Small intestine (tissue), 7 donors: ENCODE measurements around the gene PCSK7. TPM values are rescaled to one million over a fixed set of nuclear protein-coding genes. Genes with fewer than 3 reads are reported as not detected.

Experiments
- DNase-seq, 2 donors: peaks; one replicate each; pipeline versions ENCODE4 v3.0.0 to v3.0.0-alpha.2; 2013
- FAIRE-seq: peaks from 2 replicates; lab custom pipeline; 2012; peaks lifted over from hg19 to GRCh38; lab: Jason Lieb, UNC
- H3K27ac ChIP-seq, 3 donors: one replicate each; pipeline ENCODE4 v1.5.1; 2013; ENCODE audit warnings: low read length in 2 of 3, mild to moderate bottlenecking in 2 of 3, control low read depth in 1 of 3, inconsistent platforms in 1 of 3, low read depth in 1 of 3, moderate library complexity in 1 of 3
- H3K27me3 ChIP-seq, 3 donors: one replicate each; pipeline ENCODE4 v1.6.1; 2013; ENCODE audit warnings: low read length in 3 of 3, inconsistent platforms in 1 of 3; ENCODE audit not compliant: control insufficient read depth in 3 of 3, insufficient read depth in 3 of 3
- H3K36me3 ChIP-seq, 3 donors: one replicate each; pipeline ENCODE4 v1.6.1; 2013; ENCODE audit warnings: low read length in 3 of 3, inconsistent platforms in 1 of 3, low read depth in 1 of 3, mild to moderate bottlenecking in 1 of 3, moderate library complexity in 1 of 3; ENCODE audit not compliant: control insufficient read depth in 3 of 3, insufficient read depth in 2 of 3
- H3K4me1 ChIP-seq, 3 donors: one replicate each; pipeline ENCODE4 v1.6.1; 2013; ENCODE audit warnings: low read length in 2 of 3, inconsistent platforms in 1 of 3, low read depth in 1 of 3, mild to moderate bottlenecking in 1 of 3, moderate library complexity in 1 of 3; ENCODE audit not compliant: control insufficient read depth in 3 of 3, insufficient read depth in 2 of 3
- H3K4me3 ChIP-seq, 3 donors: one replicate each; pipeline ENCODE4 v1.5.1; 2013; ENCODE audit warnings: low read length in 3 of 3, control low read depth in 1 of 3, inconsistent platforms in 1 of 3, low read depth in 1 of 3, mild to moderate bottlenecking in 1 of 3, moderate library complexity in 1 of 3
- H3K9me3 ChIP-seq, 2 donors: one replicate each; pipeline ENCODE4 v1.6.1; 2013; ENCODE audit warnings: low read depth in 1 of 2, low read length in 1 of 2; ENCODE audit not compliant: control insufficient read depth in 2 of 2, insufficient read depth in 1 of 2
- WGBS, 3 donors: extraction: QIAGEN DNeasy Blood & Tissue Kit; methylation state at CpG; one replicate each; pipeline ENCODE4 v1.1.7; 2013; 5-methylcytosine and 5-hydroxymethylcytosine counted together
- polyA plus RNA-seq, 4 donors: library from polyadenylated mRNA; stranded (reverse) in 3 of 4; unstranded in 1 of 4; fragments of 200-250 nt in 3 of 4; fragments of 120-200 nt in 1 of 4; gene quantifications; one replicate each; pipeline versions ENCODE4 v1.2.1 to v1.2.3, GENCODE V29; 2013
- donor health status: healthy with polysubstance abuse.
- donor health status: control.
- donor health status: control.
- donor health status: Bipolar disorder and iron deficiency.
- donor health status: healthy.

The PCSK7 gene
- polyA plus RNA-seq, 4 donors = 32.0 to 60.8 (median 42.4) TPM

DNA sequence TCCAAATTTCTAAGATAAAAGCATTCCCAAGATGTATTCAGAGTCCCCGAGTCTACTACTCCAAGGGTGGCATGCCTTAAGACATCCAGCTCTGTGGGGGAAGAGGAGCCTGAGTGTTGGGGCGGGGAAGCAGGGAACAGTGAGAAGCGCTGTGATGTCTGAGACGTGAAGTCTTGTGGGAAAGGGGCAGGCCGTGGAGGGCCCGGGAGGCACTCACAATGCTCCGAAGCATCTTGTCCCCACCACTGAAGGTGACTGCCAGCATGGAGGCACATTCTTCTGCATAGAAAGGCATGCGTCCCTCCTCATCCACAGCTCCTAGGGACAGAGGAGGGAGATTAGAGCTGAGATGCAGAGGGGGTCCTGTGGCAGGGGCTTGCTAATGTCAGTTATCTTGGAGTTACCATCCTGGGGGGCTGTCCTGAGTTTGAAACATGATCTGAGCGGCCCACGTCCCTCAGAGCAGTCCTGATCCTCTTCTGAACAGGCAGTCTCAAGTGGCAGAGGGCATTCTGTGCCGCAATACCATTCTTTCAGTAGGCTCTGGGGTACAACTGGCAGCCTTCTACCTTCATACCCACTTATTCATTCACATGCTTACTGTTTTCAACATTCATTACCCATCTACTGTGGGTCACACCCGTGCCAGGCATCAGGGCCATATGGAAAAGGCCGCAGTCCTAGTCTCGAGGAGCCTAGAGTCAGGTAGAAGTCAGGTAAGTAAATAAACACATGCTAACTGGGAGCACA is 8.7 kb downstream of the PCSK7 start:
- 92 to 96% (median 93%) methylated on average over 14 of the region's 14 CpGs for WGBS, 3 donors
- DNase-seq (no peak), FAIRE-seq (no peak)
- no peak overlapping the region for H3K27ac ChIP-seq
- H3K4me3 ChIP-seq = no peak overlapping the region
- H3K9me3 ChIP-seq = no peaks in the 10 kb centered on the region
- peaks cover 9 to 85% (median 30%) of the 10 kb centered on the region in 3 donors for H3K36me3 ChIP-seq
- no peaks in the 10 kb centered on the region for H3K27me3 ChIP-seq
- peaks cover 7 to 56% (median 23%) of the 10 kb centered on the region in 3 donors for H3K4me1 ChIP-seq

DNA sequence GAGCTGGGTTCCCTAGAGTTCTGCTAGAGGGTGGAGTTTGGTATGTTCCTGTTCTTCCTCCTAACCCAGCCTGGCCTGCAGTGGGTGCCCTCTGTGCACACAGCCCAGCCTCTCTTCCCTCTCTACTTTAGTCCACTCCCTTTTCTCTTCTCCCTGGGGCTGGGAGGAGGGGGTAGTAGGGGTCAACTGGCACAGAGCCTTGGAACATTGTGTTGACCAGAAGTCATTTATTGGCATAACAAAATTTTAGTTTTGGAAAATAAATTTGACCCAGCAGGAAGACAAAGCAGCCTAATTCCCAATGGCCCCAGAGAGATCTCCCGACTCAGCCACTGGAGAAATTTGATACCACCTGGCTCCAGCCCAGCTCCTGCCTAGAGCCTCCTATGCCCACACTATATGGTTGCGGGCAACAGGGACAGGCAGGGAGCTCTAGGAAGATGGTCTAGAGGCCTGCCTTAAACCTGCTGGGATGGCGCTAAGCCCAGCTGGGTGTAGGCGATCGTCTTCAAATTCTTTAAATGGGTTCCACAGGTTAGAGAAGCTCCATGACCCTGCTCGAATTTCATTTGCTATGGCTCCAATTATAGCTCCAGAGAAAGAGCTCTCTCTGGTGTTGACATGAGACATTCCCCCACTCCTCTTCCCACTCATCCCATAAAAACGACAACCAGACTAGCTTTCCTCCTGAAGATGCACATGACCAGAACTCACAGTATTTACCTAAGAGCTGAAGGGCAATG is 9.9 kb downstream of the PCSK7 start:
- peaks cover 15 to 85% (median 35%) of the 10 kb centered on the region in 3 donors for H3K36me3 ChIP-seq
- no peak for FAIRE-seq
- 71 to 85% (median 84%) methylated on average over 7 of the region's 7 CpGs for WGBS, 3 donors
- no peak overlapping the region for H3K4me3 ChIP-seq
- peak overlapping the region; percentile 16 to 78 (median 61) for H3K27ac ChIP-seq
- no peaks in the 10 kb centered on the region for H3K27me3 ChIP-seq
- no peaks in the 10 kb centered on the region for H3K9me3 ChIP-seq
- H3K4me1 ChIP-seq = peaks cover 7 to 56% (median 23%) of the 10 kb centered on the region in 3 donors
- peak in 1 of 2 donors; percentile 71 for DNase-seq

DNA sequence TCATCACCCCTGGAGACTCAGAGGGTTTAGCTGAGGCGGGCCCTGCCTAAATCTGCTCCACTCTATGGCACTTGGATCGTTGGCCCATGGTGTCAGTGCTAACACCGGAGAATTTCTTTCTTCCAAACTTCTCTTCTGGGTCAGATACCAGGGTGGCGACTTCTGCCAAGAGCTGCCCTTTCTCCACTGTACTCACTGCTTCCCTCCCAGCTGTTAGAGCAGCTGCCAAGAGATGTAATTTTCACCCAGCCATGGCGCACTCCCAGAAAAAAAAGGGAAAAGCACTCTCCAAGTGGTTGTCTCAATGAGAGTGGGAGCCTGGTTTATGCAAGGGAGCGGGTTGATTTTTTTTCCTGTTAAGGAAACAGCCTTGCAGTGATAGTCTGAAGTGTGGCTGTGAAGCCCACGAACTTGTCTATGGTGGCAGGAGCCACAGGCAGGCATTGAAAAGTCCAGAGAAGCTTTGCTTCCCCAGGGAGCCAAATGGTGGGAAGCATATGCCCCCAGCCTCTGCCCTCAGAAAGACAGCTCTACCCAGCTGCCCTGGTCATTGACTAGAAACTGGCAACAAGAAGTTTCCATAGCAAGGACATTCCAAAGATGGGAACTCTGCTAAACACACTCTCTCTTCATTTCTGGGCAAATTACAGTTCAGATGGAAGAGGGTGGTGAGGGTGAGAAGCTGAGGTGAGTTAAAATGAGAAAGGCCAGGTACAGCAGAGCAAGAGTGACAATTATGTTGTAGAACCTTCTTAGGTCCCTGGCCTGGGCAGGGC is 10.7 kb downstream of the PCSK7 start:
- H3K27me3 ChIP-seq = no peaks in the 10 kb centered on the region
- H3K4me1 ChIP-seq = peaks cover 7 to 56% (median 23%) of the 10 kb centered on the region in 3 donors
- FAIRE-seq = no peak
- no peak overlapping the region for H3K4me3 ChIP-seq
- WGBS, 3 donors = 66 to 84% (median 83%) methylated on average over 7 of the region's 7 CpGs
- no peak for DNase-seq
- H3K9me3 ChIP-seq = no peaks in the 10 kb centered on the region
- H3K36me3 ChIP-seq = peaks cover 15 to 81% (median 32%) of the 10 kb centered on the region in 3 donors
- peak overlapping the region in 2 of 3 donors; percentile 61 to 78 for H3K27ac ChIP-seq

DNA sequence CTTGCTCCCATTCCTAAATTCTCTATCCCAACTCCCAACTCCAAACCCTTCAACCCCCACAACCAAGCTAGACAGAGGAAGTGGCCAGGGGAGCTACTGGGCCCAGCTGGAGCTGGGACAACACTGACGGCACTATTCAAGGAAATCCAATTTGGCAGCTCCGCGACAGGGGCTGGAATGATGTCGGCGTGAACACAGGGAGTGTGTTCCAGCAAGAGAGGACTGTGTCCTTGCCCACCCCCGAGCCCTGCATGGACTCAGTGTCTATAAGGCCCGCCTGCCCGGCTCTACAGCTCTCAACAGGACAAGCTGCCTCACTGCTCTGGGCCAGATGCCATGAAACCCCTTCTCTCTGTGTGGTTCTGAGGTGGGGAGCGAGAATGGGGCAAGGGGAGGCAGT is 11.3 kb downstream of the PCSK7 start:
- WGBS, 3 donors = 70 to 88% (median 88%) methylated on average over 9 of the region's 9 CpGs
- Histone ChIP-seq H3K9me3 (no peaks in the 10 kb centered on the region), H3K4me3 (no peak overlapping the region), H3K4me1 (peaks cover 7 to 54% (median 23%) of the 10 kb centered on the region in 3 donors), H3K36me3 (peaks cover 15 to 80% (median 35%) of the 10 kb centered on the region in 3 donors), H3K27ac (peak overlapping the region in 2 of 3 donors; percentile 61 to 78), H3K27me3 (no peaks in the 10 kb centered on the region)
- no peak for DNase-seq
- no peak for FAIRE-seq

DNA sequence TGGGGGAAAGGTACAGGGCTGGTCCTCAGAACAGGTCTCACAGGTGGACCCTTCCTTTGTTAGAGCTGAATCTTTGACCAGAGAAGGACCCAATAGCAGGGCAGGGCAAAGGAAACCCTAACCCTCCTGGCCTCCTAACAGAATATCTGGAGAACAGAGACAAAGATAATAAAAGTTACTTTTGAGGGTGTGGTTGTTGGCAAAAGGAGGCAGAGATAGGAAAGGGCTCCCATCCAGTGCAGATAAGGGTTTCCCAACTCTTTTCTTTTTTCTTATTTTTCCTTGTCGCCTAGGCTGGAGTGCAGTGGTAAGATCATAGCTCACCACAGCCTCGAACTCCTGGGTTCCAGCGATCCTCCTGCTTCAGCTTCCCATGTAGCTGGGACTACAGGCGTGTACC is 11.9 kb downstream of the PCSK7 start:
- H3K9me3 ChIP-seq = no peaks in the 10 kb centered on the region
- H3K36me3 ChIP-seq = peaks cover 15 to 77% (median 33%) of the 10 kb centered on the region in 3 donors
- H3K27me3 ChIP-seq = no peaks in the 10 kb centered on the region
- WGBS, 3 donors = 60 to 80% (median 61%) methylated on average over 4 of the region's 4 CpGs
- peaks cover 7 to 49% (median 23%) of the 10 kb centered on the region in 3 donors for H3K4me1 ChIP-seq
- FAIRE-seq = no peak
- peak in 1 of 2 donors; percentile 40 for DNase-seq
- no peak overlapping the region for H3K4me3 ChIP-seq
- peak overlapping the region in 2 of 3 donors; percentile 61 to 78 for H3K27ac ChIP-seq

DNA sequence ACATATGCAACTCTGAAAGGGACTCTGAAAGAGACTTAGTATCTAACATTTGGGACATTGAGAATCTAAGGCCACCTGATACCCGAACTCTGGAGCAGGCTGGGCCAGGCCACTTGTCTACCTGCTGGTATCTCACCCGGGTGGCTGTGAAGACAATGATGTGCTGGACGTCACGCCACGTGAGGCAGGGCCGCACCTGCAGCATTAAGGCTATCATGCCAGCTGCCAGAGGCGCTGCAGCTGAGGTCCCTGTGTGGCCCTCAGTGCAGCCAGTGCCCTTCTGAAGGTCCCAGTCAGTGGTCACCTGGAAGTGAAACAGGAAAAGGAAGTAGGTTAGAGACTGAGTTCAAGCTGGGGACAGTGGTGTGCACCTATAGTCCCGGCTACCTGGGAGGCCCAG is 12.4 kb downstream of the PCSK7 start:
- 78 to 85% (median 82%) methylated on average over 8 of the region's 8 CpGs for WGBS, 3 donors
- Histone ChIP-seq H3K27ac (peak overlapping the region in 2 of 3 donors; percentile 61 to 67), H3K4me1 (peaks cover 7 to 45% (median 23%) of the 10 kb centered on the region in 3 donors), H3K4me3 (no peak overlapping the region), H3K27me3 (no peaks in the 10 kb centered on the region), H3K9me3 (no peaks in the 10 kb centered on the region), H3K36me3 (peaks cover 17 to 79% (median 36%) of the 10 kb centered on the region in 3 donors)
- FAIRE-seq (no peak), DNase-seq (no peak)

DNA sequence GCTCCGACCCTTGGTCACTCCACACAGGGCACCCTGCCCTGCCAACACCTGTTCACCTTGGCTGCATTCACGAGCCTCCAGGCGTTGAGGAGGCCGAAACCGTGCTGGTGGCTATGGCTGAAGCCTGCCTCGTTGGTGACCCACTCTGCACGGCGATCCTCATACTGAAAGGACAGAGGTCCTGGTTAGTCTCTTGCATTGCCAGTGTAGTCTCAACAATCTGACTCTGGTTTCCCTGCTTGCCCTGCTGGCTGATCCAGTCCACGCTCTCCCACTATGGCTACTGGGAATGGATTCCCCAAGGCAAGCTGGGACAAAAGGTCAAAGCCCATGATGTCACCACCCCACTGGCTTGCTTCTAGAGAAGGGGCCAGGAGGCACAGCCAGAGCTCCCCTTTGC is 12.9 kb downstream of the PCSK7 start:
- WGBS, 3 donors = 88 to 91% (median 89%) methylated on average over 9 of the region's 9 CpGs
- H3K9me3 ChIP-seq = no peaks in the 10 kb centered on the region
- H3K4me3 ChIP-seq = no peak overlapping the region
- peaks cover 7 to 40% (median 22%) of the 10 kb centered on the region in 3 donors for H3K4me1 ChIP-seq
- peaks cover 17 to 77% (median 36%) of the 10 kb centered on the region in 3 donors for H3K36me3 ChIP-seq
- peak overlapping the region in 1 of 3 donors; percentile 42 for H3K27ac ChIP-seq
- FAIRE-seq (no peak), DNase-seq (no peak)
- H3K27me3 ChIP-seq = no peaks in the 10 kb centered on the region
